HS-5 (cell line): ENCODE results near the gene XAGE2.
"Not testable (repeated sequence)": the region's sequence is repeated elsewhere in the genome, so short reads cannot be mapped to it uniquely, and the experiment has no call there.

Source experiments
- DNase-seq: peaks from one replicate; pipeline ENCODE4 v3.0.0-alpha.2; 2012; ENCODE audit warnings: low read depth

XAGE2 gene, protein sequence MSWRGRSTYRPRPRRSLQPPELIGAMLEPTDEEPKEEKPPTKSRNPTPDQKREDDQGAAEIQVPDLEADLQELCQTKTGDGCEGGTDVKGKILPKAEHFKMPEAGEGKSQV

DNA sequence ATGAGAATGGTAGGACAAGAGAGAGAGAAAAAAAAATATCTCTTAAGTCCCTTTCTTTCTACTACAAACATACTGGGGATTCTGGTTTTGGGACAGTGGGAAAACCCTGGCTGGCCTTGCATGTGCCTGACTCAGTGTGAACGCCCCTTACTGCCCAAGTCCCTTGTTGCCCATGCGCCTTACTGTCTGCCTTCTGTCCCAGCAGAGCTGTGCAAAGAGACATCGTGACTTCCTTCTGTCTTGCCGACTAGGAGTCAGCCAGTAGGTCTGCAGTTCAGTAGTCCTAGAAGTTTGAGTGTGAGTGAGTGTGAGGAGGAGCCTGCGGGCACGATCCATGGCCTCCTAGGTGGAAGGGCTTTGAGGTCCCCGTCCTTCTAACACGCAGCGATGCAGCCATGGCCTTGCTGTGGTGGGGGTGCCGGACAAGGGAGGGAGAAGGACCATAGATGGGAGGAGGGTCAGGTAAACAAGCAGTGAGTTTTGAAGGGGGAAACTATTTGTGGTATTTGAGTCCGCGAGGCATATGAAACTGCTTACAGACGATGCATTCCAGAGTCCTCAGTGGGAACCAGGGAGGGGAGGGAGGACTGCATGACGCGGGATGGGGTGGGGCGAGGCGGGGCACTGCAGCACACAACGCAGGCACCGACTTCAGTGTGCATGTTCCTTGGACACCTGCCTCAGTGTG is at the start of gene XAGE2:
TSS of gene XAGE2 (plus strand) at position 654 of the 688 bp plus-strand sequence. CDS start 994 bp downstream, outside the sequence.
- no peak for DNase-seq

DNA sequence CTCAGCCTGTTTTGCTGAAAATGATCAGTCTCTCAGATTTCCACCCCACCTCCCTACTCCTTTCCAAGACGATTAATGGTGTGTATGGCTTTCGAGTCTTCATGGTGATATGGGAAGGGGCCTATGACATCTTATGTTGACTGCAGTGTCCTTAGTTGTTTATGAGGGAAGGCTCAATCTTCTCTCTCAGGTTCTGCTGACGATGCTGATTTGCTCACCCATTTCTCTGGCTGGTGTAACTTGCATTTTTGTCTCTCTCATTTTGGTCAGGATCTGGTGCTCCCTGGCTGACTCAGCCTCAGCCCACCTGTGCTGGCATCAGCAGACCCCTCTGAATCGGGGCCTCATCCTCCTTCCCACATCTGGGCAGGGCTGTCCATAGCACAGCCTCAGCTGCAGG is 31.4 kb upstream of the XAGE2 start:
- no peak for DNase-seq

DNA sequence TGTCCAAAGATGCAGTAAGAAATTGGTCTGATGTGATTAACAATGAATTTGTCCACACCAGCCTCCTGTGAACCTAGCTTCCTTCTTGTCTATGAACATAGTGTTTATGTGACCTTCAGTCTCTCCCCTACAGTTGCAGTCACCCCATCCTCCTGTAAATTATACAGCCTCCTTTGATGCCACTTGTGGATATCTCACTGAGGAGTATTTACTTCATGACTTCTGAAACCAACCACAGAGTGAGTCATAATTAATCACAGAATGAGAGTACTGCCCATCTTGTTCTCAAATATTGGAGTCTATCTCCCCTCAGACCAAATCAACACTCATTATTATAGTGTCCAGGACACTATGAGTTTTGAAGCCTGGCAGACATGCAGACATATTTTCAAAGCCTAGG is 27.3 kb upstream of the XAGE2 start:
- DNase-seq: no peak

DNA sequence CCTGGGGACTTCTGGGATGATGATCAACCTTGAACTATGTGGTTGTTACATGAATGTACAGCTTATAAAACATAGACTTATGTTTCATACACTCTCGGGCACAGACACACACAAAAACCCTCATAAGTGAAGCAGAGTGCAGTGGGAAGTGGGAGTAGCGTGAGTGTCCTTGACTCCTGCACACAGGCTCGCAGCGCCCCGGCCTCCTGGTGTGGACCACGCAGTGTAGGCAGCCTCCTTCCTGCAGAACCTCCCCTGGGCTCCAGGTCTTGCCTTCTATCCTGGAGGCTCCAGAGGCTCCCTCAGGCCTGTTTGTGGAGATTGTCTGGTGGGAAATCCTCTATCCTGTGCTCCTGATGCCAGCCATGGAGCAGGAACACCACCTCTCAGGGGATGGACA is 25.7 kb upstream of the XAGE2 start:
- DNase-seq: not testable (repeated sequence)

DNA sequence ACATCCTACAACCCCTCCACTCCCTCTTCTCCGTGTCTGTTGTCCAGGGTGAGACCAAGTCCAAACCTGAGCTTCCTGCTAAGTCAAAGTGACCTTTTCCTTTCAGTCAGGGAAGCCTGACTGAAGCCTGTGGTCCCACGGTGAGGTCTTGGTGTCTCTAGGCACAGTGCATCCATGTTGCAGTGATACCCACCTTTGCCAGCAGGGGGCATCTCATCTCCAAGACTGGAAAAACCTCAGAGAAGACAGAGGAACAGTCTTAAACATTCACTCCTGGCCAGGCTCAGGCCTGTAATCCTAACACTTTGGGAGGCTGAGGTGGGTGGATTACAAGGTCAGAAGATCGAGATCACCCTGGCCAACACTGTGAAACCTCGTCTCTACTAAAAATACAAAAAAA is 23.4 kb upstream of the XAGE2 start:
- not testable (repeated sequence) for DNase-seq

DNA sequence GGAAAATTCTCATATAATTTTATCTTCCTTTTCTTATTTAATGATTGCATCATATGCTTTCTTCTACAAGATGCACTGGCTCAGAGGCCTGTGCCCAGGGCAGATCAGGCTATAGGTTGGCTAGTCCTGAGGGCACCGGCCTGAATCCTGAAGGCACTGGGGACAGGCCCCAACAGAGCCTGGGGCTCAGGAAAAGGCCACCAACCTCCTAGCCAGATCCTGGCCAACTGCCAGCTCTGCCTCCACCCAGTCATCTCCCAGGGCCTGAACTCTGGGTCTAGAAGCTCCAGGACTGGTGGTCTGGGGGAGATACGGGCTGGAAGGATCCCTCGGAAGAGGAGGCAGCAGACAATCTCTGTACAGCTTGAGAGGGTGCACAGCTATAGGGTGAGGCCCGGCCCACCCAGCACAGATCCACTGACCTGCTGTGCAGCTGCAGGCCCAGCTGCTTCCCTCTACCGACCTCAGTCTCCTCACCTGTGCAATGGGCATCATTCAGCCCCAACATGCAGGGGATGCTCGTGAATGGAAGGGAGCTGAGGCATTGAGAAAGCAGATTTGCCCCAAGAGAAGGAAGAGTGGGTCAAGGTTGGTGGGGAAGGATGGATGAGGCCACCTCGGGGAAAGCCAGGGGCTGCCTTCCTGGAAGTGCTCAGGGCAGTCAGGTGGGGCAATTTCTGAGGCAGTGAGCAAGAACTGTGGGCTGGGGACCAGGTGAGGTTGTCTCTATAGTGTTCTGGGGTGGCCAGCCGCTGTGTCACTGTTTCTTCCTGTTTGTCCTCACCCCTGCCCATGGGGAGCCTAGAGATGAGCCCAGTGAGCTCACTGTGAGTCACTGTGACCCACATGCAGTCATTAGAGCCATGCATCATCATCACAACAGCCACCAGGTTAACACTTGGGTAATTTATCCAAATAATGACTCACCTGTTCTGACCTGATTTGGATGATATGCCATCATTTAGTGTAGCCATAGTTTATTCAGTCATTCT is 22.4 kb upstream of the XAGE2 start:
- no peak for DNase-seq

DNA sequence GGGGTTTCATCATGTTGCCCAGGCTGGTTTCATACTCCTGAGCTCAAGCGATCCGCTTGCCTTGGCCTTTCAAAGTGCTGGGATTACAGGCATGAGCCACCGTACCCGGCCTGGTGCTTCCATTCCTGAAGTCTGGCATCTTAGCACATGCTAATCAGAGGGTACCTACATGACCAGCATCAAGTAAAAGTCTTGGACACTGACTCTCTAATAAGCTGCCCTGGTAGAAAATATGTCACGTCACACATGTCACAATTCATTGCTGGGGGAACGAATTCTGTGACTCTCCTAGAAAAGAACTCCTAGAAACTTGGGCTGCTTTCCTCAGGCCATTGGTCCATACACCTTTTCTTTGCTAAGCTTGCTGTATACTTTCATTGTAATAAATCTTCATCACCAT is 19.1 kb upstream of the XAGE2 start:
- no peak for DNase-seq

DNA sequence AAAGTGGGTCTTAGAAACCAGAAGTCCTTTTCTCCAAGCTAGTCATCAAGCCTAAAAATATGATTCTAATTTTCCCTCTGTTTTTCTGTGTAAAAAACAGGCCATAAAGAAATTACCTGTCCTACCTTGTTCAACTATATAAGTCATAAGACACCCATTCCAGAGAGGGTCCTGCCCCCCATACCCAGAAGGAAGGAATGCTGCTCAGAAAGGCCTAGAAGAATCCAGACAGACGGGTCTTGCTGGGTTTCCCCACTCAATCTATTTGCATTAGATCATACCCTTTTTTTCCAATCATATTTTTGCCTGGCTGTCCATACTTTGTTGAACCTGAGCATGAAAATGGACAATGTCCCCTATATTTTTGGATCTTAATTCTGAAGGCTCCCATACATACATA is 16.3 kb upstream of the XAGE2 start:
- no peak for DNase-seq

DNA sequence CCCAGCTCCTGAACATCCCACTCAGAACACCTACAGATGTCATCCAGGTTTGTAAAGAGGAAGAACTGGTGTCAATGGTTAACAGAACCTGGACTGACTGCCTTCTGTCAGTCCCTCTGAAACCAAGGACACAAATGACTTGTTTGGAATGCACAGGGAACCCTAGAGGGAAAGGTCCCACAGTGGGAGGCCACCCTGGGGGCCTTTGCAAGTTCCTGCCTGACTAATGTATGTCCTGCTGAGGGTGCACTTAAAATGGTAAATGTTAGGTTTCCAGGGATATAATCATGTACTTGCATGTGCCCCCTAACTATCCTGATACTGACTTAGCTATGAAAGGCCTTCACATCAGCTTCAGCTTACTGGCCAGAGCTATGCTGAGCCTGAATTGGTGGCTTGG is 15.0 kb upstream of the XAGE2 start:
- no peak for DNase-seq

DNA sequence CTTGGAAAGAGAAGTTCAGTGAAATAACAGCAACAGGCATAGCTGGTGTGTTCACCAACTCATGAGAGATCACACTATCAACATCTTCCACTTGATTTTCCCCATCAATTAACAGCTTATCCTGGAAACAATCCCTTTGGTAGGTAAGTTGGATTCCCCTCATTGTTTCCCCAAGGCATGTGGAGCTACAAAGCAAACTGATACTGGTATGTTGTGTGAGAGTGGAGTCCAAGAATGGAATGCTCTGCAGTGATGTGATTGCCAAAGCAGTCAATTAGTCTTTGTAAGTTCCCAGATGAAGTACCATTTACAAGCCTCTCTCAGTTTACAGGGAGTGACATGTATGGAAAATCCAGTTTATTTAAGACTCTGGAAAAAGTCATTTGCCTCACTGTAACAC is 13.7 kb upstream of the XAGE2 start:
- DNase-seq: no peak

DNA sequence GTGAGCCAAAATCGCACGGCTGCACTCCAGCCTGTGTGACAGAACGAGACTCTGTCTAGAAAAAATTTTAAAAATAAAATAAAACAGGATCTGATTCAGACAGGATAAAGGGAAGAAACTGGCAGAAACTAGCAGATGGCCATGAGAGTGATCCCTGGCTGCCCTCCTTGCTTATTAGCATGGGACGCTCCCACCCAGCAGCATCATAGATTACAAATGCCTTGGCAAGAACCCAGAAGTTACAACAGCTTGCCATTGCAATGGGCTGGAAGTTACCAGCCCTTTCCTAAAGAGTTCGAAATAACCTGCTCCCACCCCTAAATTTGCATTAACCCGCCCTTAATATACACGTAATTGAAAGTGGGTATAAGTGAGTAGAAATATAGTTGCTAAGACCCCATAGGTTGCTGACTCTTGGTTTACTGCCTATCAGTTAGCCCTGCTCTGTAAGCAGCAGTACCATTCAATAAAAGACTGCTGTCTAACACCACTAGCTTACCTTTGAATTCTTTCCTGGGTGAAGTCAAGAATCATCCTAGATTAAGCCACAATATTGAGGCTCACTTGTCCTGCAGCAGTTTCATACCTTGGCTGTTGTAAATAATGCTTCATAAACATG is 9.1 kb upstream of the XAGE2 start:
- DNase-seq: no peak

DNA sequence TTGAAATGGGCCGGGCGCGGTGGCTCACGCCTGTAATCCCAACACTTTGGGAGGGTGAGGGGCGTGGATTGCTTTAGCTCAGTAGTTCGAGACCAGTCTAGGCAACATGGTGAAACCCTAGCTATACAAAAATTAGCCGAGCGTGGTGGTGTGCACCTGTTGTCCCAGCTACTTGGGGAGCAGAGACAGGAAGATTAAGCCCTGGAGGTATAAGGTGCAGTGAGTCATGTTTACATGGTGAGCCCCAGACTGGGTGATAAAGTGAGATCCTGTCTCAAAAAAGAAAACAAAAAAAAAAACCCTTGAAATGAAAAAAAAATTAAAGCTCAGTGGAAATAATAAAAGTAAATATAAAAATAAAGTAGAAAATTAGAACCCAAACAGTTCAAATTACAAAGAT is 6.9 kb upstream of the XAGE2 start:
- no peak for DNase-seq

DNA sequence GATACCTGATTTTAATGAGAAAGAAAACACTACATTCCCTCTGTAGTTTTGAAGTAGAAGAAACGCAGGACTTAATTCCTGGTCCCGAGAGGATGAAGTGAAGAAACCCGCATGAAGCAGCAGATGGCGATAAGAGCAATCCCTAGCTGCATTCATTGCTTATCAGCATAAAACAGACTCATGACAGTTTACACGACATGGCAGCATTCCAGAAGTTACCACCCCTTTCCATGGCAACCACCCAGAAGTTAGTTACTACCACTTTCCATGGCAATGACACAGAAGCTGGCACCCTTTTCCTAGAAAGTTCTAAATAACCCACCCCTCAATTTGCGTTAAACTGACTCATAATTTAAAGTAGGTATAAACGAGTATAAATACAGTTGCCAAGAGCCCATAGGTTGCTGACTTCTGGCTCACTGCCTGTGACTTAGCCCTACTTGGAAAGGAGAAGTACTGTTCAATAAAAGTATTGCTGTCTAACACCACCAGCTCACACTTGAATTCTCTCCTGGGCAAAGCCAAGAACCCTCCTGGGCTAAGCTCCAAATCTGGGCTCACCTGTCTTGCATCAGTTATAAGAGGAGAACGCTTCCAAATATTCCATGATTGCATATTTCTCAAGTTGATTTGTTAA is 5.5 kb upstream of the XAGE2 start:
- no peak for DNase-seq

DNA sequence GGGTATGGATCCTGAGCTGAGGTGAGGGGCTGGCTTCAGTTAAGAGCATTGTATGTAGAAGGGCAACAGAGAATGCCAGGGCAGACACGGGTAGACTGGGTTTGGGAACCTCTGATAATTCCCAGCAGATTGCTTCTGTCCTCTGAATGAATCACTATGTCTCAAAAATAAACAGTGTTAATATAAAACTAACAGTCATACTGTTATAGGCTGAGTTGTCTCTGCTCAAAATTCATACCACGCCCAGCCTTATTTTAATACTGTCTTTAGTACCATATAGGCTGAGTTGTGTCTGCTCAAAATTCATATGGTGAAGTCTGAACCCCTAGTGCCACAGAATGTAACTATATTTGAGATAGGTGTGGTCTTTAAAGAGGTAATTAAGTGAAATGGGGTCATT is 10.0 kb downstream of the XAGE2 start:
- no peak for DNase-seq

DNA sequence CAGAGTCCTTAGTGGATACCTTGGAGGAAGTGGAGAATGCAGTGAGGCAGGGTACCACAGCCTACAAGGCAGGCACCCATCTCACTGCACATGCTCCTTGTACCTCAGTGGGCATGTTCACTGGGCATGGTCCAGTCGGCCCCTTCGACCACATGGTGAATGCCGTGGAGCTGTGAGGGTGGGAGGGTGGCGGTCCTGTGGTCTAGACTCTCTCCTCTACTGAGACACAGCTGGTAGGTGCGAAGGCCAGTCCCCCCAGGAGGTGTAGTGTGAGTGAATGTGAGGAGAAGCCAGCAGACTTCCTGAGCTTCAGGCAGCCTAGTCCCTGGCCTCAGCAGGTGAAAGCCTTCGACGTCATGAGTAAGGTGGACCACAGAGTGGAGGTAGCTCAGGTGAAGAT is 12.2 kb downstream of the XAGE2 start:
- DNase-seq: no peak

DNA sequence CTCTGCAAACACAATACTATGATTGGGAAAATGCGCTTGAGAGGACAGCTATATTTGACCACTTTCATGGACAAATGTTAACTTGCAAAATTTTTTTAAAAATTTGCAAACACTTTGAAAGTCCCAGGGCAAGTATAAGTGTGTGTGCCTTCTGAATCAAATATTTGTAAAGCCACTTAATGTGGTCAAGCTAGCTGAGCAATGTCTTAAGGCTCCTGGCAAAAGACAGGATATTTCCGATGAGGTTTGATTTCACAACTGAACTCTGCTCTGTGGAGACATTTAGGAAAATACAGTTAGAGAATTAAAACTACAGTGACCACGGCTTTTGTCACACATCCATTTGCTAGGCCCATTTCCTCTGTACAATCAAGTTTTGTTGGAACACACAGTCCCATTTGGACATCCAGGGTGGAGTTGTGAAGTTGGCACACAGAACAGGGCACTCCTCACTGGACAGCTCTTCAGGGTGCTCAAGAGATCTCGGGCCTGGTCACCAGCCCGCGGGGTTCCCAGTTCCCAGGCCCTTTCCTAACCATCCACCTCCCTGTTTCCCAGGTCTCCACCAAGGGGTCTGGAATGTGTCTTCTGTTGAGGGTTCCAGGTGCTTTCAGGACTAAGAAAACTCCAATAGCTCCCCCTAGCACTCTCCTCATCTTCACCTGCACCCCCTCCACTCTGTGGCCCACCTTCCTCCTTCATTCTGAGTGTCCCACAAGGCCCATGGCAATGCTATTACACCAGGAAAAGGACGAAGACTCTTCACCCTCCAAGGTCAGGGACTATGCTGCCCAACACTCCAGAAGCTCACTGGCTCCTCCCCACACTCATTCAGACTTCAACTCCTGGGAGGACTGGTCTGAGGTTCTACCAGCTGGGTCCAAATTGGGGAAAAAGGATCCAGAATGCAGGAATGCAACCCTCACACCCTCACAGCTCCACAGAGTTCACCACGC is 41.9 kb downstream of the XAGE2 start:
- no peak for DNase-seq

DNA sequence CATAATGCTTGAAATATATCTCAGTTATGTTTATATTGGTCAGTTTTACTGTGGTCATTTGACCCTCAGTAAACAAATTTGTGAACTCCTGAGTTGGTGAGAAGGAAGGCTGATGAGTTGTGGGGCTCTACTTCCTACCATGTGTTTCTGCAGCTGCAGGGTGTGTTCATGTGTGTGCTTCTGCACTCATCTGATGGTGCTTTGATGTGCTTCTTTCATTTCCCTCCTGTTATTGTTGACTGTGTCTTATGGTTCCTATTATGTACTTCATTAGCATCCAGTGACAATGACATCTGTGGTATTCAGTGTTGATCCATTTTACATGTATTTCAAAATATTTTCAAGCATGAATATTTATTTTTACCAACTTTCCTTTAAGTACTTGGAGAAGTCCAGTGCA is 46.5 kb downstream of the XAGE2 start:
- DNase-seq: no peak

DNA sequence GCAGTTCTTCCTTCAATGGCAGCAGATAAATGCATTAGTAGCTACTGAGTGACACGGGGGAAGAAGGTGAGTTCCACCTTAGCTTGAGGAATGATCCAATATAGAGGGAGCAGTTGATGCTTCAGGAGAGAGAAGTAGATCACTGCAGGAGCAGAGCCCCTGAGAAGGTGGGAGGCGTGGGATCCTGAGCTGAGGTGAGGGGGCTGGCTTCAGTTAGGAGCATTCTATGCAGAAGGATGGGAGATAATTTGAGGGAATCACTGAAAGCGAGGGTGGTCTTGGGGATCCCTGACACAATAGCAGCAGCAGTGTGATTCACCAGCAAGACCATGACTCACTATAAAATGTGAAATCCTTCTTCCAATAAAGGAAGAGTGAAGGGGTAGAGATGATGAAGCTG is 48.0 kb downstream of the XAGE2 start:
- no peak for DNase-seq

DNA sequence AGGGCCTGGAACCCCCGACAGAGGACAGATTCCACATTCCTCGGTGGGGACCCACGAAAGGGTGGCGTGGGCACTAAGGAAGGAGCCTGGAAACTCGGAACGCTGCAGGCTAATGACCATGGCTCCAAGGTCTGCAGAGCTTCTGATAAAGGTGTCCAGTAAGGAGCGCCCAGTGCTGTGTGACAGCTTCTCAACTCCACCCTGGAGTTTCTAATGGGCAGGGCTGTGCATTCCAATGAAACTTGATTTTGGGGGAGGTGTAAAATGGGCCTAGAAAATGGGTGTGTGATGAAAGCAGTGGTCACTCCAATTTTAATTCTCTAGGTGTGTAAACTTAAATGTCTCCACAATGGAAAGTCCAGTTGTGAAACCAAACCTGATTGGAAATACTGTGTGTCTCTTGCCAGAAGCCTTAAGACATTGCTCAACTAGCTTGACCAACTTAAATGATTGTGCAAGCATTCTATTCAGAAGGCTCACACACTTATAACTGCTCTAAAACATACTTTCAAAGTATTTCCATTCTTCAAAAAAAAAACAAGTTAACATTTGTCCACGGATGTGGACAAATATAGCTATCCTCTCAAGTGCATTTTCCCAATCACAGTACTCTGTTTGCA is 52.1 kb downstream of the XAGE2 start:
- DNase-seq: no peak

DNA sequence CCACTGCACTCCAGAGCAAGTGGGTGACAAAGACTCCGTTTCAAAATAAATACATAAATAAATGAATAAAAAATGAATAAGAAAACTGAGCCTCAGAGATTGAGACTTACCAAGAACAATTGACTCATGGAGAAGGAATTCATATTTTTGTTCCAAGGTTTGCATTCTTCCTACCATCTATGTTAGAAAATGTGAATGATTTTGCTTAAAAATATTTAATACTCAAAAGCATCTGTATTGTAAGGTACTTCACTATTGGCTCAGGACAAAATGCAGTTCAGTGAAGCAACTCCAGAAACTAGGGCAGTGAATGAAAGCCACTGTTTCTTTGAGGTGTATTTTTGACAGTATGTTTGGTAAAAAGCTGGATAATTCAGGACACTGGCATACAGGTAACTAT is 54.1 kb downstream of the XAGE2 start:
- peak; percentile 73 for DNase-seq

DNA sequence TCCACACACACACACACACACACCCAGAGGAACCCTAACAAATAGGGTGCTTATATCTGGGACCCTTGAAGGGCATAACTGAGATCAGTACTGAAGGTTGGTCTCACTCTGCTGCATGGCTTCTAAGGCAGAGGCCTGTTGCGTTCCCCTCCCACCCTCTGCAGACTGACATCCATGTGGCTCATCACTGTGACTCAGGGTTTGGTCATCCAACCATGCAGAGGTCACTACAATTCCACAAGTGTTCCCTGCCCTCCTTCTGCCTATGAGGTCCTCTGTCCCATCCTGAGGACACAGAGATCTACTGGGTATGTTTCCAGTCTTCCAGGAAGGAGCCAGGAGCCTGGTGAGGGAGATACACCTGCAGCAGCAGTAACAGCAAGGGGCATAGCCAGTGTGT is 55.8 kb downstream of the XAGE2 start:
- no peak for DNase-seq
